Prostate gland (tissue), 2 donors: ENCODE measurements around the gene SAMSN1. TPM values are rescaled to one million over a fixed set of nuclear protein-coding genes. Genes with fewer than 3 reads are reported as not detected.

Experiments
- DNase-seq: peaks from one replicate; pipeline ENCODE4 v3.0.0-alpha.2; 2019; ENCODE audit warnings: low spot score
- H3K27ac ChIP-seq, 2 donors: fragments of 200-600 bp; sonication (generic); 2 replicates each; pipeline ENCODE4 v1.5.1; 2017 to 2019
- H3K27me3 ChIP-seq: fragments of 200-600 bp; sonication (generic); replicated peaks from 2 replicates; pipeline ENCODE4 v1.5.1; 2019; ENCODE audit not compliant: insufficient read depth
- H3K36me3 ChIP-seq, 2 donors: fragments of 200-600 bp; sonication (generic); 1 replicate in 1 of 2; 2 replicates in 1 of 2; pipeline versions ENCODE4 v1.5.1 to v1.8.1; 2017 to 2019
- H3K4me1 ChIP-seq: fragments of 200-600 bp; sonication (generic); replicated peaks from 2 replicates; pipeline ENCODE4 v1.5.1; 2019
- H3K4me3 ChIP-seq, 2 donors: fragments of 200-600 bp; sonication (generic); 2 replicates each; pipeline ENCODE4 v1.5.1; 2017 to 2019
- H3K9me3 ChIP-seq: fragments of 200-600 bp; sonication (generic); 2 replicates; pipeline ENCODE4 v1.5.1; 2017
- POLR2A ChIP-seq: fragments of 450-650 bp; IDR thresholded peaks from one replicate; pipeline ENCODE4 v1.6.1; 2016; ENCODE audit warnings: antibody characterized with exemption, mild to moderate bottlenecking
- POLR2AphosphoS5 ChIP-seq: sonication (generic); formaldehyde crosslinking; IDR thresholded peaks from one replicate; pipeline ENCODE4 v1.6.1; 2017; ENCODE audit warnings: antibody characterized with exemption
- WGBS: methylation state at CpG from one replicate; pipeline ENCODE4 v1.1.5; 2018; 5-methylcytosine and 5-hydroxymethylcytosine counted together
- intact Hi-C: fragments of 100-400 bp; cut with DNase I; formaldehyde crosslinking; loops from one replicate; pipeline ENCODE4 v1.14.2; 2022
- total RNA-seq, 2 donors: library from RNA; depleted of rRNA; stranded (reverse); fragments of >200 nt; gene quantifications; one replicate each; pipeline ENCODE4 v1.1.0, GENCODE V29; 2016
- TF ChIP-seq, protein P1 (sequence below), 4 experiments: fragments of 200-600 bp in 2 of 4; fragments of 450-650 bp in 2 of 4; sonication (generic) in 2 of 4; IDR thresholded peaks; 1 replicate in 3 of 4; 2 replicates in 1 of 4; pipeline ENCODE4 v1.5.1; 2016 to 2019; ENCODE audit warnings: antibody characterized with exemption in 4 of 4, mild to moderate bottlenecking in 2 of 4, moderate library complexity in 2 of 4

The SAMSN1 gene
- 1 to 10 TPM; 1.1 TPM for total RNA-seq

DNA sequence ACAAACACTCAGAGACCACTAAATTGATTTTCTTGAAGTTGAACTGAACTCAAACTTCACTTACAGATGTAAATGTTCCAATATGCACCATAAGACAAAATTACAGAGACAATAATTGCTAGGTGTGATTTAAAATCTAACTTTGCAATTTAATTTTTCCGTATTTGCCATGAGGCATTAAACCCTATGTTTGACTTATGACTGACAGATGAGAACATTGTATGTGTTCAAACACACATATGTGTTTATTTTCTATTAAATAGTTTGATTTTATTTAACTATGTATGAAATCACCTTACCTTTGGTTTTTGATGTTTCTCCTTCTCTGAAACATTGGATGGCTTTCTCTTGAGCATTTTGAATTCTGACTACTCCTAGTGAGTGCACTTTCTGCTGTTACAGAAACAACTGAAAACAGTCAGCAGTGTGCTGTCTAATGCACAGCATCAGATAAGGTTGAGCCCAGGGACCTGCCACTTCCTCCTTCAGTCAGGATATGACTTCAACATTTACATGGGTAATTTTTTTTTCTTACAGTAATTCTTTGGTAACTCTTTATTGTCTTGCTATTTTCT lies at the start of gene SAMSN1:
TSS of gene SAMSN1 (minus strand) at position 410 of the 575 bp plus-strand sequence. CDS start at position 356, 54 bp downstream.
- Histone ChIP-seq H3K27ac (no peak within 1 kb of the TSS), H3K4me1 (no peaks in the 10 kb centered on the region), H3K9me3 (no peaks in the 10 kb centered on the region), H3K27me3 (no peaks in the 10 kb centered on the region), H3K36me3 (no peaks in the 10 kb centered on the region), H3K4me3 (no peak within 1 kb of the TSS)
- intact Hi-C loops = no loop called here
- 62% methylated on average over 1 of the region's 1 CpG for WGBS
- TF ChIP-seq POLR2A = peak; percentile 38
- TF ChIP-seq, protein P1, sequence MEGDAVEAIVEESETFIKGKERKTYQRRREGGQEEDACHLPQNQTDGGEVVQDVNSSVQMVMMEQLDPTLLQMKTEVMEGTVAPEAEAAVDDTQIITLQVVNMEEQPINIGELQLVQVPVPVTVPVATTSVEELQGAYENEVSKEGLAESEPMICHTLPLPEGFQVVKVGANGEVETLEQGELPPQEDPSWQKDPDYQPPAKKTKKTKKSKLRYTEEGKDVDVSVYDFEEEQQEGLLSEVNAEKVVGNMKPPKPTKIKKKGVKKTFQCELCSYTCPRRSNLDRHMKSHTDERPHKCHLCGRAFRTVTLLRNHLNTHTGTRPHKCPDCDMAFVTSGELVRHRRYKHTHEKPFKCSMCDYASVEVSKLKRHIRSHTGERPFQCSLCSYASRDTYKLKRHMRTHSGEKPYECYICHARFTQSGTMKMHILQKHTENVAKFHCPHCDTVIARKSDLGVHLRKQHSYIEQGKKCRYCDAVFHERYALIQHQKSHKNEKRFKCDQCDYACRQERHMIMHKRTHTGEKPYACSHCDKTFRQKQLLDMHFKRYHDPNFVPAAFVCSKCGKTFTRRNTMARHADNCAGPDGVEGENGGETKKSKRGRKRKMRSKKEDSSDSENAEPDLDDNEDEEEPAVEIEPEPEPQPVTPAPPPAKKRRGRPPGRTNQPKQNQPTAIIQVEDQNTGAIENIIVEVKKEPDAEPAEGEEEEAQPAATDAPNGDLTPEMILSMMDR (IDR thresholded peaks at IDR 0.05) = no peak
- peak; percentile 64 for TF ChIP-seq POLR2AphosphoS5
- no peak for DNase-seq

DNA sequence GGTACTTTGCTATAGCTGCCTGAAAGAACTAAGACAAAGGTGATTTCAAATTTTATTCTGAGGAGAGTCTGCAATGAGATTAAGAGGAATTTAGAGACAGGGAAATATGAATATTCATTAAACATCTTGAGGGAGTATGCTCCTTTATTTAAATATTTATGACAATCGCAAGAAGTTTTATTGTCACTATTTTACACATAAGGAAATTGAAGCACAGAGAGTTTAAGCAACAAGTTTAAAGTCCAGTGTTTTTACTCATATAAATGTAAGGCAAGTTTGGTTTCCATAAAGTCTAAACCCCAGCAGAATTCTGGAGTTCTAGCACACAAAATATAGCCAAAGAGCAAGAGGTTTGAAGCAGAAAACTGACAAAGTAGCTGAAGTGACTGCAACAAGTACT lies 49.3 kb upstream of the SAMSN1 start:
- WGBS = 98% methylated on average over 1 of the region's 1 CpG

DNA sequence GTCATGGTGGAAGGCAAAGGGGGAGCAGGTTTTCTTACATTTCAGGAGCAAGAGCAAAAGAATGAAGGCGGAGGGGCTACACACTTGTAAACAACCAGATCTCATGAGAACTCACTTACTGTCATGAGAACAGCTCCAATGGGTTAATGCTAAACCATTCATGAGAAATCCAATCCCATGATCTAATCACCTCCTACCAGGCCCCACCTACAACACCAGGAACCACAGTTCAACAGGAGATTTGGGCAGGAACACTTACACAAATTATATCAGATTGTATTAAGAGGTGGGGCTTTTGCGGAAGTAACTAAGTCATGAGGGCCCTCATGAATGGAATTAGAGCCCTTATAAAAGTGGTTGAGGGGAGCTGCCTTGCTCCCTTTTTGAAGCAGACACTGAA lies 48.9 kb upstream of the SAMSN1 start:
- no peak for TF ChIP-seq POLR2A
- TF ChIP-seq, protein P1 (IDR thresholded peaks at IDR 0.05) = no peak
- TF ChIP-seq POLR2AphosphoS5 = no peak
- Histone ChIP-seq H3K4me1 (no peaks in the 10 kb centered on the region), H3K27ac (no peak overlapping the region), H3K9me3 (no peaks in the 10 kb centered on the region), H3K4me3 (no peak overlapping the region), H3K36me3 (no peaks in the 10 kb centered on the region), H3K27me3 (no peaks in the 10 kb centered on the region)
- no peak for DNase-seq
- WGBS = 98% methylated on average over 2 of the region's 2 CpGs
- intact Hi-C loops = no loop called here

More for the DNA sequence above, 49.3 kb upstream of the SAMSN1 start:
- DNase-seq = no peak
- no peak for TF ChIP-seq POLR2AphosphoS5
- TF ChIP-seq, protein P1 (IDR thresholded peaks at IDR 0.05) = no peak
- no peak for TF ChIP-seq POLR2A
- Histone ChIP-seq H3K4me1 (no peaks in the 10 kb centered on the region), H3K4me3 (no peak overlapping the region), H3K27ac (no peak overlapping the region), H3K9me3 (no peaks in the 10 kb centered on the region), H3K27me3 (no peaks in the 10 kb centered on the region), H3K36me3 (no peaks in the 10 kb centered on the region)
- intact Hi-C loops = no loop called here

DNA sequence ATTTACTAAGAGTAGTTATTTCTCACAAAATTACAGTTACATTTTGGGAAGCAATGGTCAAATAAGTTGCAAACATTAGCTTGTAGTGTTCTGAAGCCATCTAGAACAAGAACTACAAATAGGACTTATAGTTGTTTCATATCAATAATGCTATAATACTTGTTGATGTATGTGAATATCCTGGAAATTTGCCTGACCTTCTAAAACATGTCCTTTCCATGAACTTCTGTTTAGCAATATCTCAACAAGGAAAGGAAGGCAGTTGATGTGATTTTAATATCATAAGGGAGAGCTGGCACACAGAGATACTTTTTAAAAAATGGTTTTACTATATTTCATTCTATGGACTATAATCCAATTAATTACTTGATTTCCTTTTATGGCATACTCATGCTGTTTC lies 47.1 kb upstream of the SAMSN1 start:
- Histone ChIP-seq H3K4me1 (no peaks in the 10 kb centered on the region), H3K4me3 (no peak overlapping the region), H3K36me3 (no peaks in the 10 kb centered on the region), H3K27me3 (no peaks in the 10 kb centered on the region), H3K27ac (no peak overlapping the region), H3K9me3 (no peaks in the 10 kb centered on the region)
- intact Hi-C loops = no loop called here
- TF ChIP-seq POLR2A = no peak
- TF ChIP-seq, protein P1 (IDR thresholded peaks at IDR 0.05) = no peak
- no peak for TF ChIP-seq POLR2AphosphoS5
- DNase-seq = no peak

DNA sequence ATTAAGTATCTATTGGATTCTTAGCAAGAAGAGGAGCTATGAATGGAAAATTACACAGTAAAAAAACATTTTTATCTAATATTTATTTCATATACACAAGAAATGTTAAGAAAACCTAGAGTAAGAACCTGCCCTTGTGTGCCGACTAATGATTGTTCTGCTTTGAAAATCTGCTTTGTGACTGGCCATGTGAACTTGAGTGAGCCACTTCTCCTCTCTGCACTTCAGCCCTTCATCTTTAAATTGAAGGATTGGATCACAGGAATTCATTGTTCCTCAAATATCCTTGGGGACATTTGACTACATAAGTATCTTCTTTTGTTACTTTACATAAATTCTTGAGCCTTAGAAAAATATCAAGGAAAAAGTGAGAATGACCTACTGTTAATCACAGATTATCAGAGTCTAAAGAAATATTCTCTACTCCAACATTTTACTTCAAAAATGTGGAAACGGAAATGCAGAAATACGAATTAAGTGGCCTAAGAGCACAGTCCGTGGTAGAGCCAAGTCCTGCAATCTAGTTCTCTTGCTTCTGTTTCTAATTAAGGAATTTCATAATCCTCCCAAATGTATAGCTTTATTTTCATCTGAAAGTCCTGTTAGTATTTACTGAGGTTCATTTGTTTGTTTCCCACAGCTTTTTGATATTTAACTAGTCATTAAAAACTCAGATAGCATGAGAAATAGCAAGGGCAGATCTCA lies 46.3 kb upstream of the SAMSN1 start:
- DNase-seq = no peak
- H3K9me3 ChIP-seq = no peaks in the 10 kb centered on the region
- WGBS = 88% methylated on average over 4 of the region's 4 CpGs
- TF ChIP-seq POLR2A (no peak), POLR2AphosphoS5 (no peak)
- TF ChIP-seq, protein P1 (IDR thresholded peaks at IDR 0.05) = no peak
- no peaks in the 10 kb centered on the region for H3K27me3 ChIP-seq
- H3K36me3 ChIP-seq = no peaks in the 10 kb centered on the region
- intact Hi-C loops = no loop called here
- no peak overlapping the region for H3K4me3 ChIP-seq
- no peaks in the 10 kb centered on the region for H3K4me1 ChIP-seq
- H3K27ac ChIP-seq = no peak overlapping the region
